ENCODE results near the gene RAX. TPM values are rescaled to one million over a fixed set of nuclear protein-coding genes. Genes with fewer than 3 reads are reported as not detected.
A peak's percentile ranks its signal among the peaks of the same experiment; 100 is the strongest.

RAX gene
- total and polyA plus RNA-seq, 2 experiments from 2014 or later: not detected

DNA sequence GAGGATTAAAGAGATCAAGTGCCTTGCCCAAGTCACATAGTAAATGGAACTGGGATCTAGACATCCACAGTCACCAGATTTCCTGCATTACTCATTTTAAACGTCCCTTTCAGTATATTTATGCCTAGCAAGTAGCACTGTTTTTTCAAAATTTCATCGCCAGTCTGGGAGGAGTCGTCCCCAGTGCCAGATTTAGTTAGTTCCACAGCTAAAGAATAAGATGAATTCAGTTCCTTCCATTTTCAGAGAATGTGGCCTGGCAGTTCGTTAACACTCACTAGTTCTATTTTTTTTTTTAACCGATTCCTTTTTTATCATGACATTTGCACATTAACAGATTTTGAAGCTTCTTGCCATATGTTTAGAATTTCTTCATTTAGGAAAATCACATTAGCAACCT, 42.1 kb downstream of the RAX start:
- Histone ChIP-seq H3K4me3 (no peak overlapping the region), H3K79me2 (ENCODE audit: insufficient read depth) (no peaks in the 10 kb centered on the region), H3K36me3 (ENCODE audit: low read depth) (no peaks in the 10 kb centered on the region), H3K27ac (no peak overlapping the region), H3K4me2 (ENCODE audit: unreplicated experiment) (no peak overlapping the region), H3F3A (ENCODE audit: insufficient read depth) (peaks cover 16% of the 10 kb centered on the region), H3K9me3 (ENCODE audit: low read depth) (no peaks in the 10 kb centered on the region), H3K9ac (no peak overlapping the region), H4K20me1 (ENCODE audit: insufficient read depth) (no peaks in the 10 kb centered on the region), H3K4me1 (ENCODE audit: insufficient read depth) (peaks cover 30% of the 10 kb centered on the region), H3K27me3 (replicated peaks; ENCODE audit: insufficient read depth) (no peaks in the 10 kb centered on the region; the same call in 1 of the 2 replicates), H2AFZ (no peak overlapping the region), H3K9me2 (ENCODE audit: insufficient read depth) (no peaks in the 10 kb centered on the region)
- TF ChIP-seq EZH2 (IDR thresholded peaks at IDR 0.05; ENCODE audit: insufficient read depth, poor library complexity, severe bottlenecking): no peak
- TF ChIP-seq EZH2phosphoT487 (IDR thresholded peaks at IDR 0.05; ENCODE audit: insufficient read depth, low read depth): no peak
- DNase-seq: no peak
- in situ Hi-C loops (cut with MboI): loop anchor here (25.0 kb wide), 1 partner anchor 581 kb away; no protein-coding TSS in a partner anchor
- WGBS, 2 experiments (ENCODE audit: low coverage in 1 of 2, low lambda C conversion rate in 2 of 2, missing lambda C conversion rate in 2 of 2): 73% methylated on average over 5 of the region's 5 CpGs

DNA sequence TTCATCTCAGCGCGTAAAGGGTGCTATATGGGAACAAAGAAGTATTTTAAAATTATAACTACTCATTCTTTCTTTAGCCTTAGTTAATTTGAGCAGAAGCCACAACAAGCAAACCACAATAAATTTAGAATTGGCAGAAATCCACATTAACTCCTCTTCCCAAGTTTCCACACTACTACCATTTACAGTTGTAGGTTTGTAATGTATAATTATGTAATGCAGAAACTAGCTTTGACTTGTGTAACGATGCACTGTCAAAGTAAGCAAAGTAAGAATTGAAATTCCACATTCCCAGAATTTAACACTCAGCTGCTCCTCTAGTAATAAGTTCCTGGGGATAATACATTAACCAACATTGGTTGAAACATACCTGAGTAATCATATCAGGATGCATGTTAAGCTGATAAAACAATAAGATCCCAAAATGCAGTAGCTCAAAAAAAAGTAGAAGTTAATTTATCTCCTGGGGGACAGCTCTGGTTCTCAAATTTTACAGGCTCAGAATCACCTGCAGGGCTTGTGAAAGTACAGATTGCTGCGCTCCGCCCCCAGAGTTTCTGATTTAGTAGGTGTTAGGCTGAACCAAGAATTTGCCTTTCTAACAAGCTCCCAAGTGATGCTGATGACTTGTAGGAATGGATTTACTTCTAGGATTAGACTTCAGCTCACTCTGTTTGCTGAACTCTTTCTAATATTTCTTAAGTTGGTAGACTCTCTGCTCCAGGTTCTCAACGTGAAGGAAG, 43.4 kb downstream of the RAX start:
- H4K20me1 ChIP-seq (ENCODE audit: insufficient read depth): no peaks in the 10 kb centered on the region
- 76 to 78% methylated on average over 6 of the region's 6 CpGs for WGBS, 2 experiments (ENCODE audit: low coverage in 1 of 2, low lambda C conversion rate in 2 of 2, missing lambda C conversion rate in 2 of 2)
- H3K9ac ChIP-seq: no peak overlapping the region
- no peaks in the 10 kb centered on the region for H3K36me3 ChIP-seq (ENCODE audit: low read depth)
- no peak overlapping the region for H3K27ac ChIP-seq
- no peak overlapping the region for H3K4me3 ChIP-seq
- no peak for DNase-seq
- no peaks in the 10 kb centered on the region for H3K79me2 ChIP-seq (ENCODE audit: insufficient read depth)
- TF ChIP-seq EZH2phosphoT487 (IDR thresholded peaks at IDR 0.05; ENCODE audit: insufficient read depth, low read depth) (no peak), EZH2 (IDR thresholded peaks at IDR 0.05; ENCODE audit: insufficient read depth, poor library complexity, severe bottlenecking) (no peak)
- H3K9me3 ChIP-seq (ENCODE audit: low read depth): no peaks in the 10 kb centered on the region
- no peaks in the 10 kb centered on the region; the same call in 1 of the 2 replicates for H3K27me3 ChIP-seq (replicated peaks; ENCODE audit: insufficient read depth)
- H3K9me2 ChIP-seq (ENCODE audit: insufficient read depth): no peaks in the 10 kb centered on the region
- H3K4me1 ChIP-seq (ENCODE audit: insufficient read depth): peaks cover 30% of the 10 kb centered on the region
- H3F3A ChIP-seq (ENCODE audit: insufficient read depth): peaks cover 16% of the 10 kb centered on the region
- no peak overlapping the region for H2AFZ ChIP-seq
- in situ Hi-C loops (cut with MboI): loop anchor here (25.0 kb wide), 1 partner anchor 582 kb away; no protein-coding TSS in a partner anchor
- no peak overlapping the region for H3K4me2 ChIP-seq (ENCODE audit: unreplicated experiment)

DNA sequence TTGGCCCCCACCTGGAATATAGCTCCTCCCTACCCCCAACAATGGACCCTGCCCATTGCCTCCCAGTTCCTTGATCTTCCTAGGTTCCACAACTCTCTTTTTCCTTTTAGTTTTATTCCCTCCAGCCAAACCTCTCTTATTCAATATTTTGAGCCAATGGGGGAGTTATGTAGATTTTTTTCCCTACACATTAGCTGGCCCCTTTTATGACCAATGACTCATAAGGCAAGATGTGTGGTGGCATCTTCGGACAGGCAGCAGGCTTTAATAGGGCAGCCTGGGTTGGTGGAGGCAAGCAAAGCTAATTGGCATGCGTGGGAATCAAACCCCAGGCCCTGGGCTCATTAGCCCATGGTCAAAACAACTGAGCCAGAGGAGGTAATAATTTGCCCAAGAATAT, 44.1 kb downstream of the RAX start:
- TF ChIP-seq EZH2phosphoT487 (IDR thresholded peaks at IDR 0.05; ENCODE audit: insufficient read depth, low read depth): no peak
- peak overlapping the region; percentile 60 for H3K4me2 ChIP-seq (ENCODE audit: unreplicated experiment)
- no peak overlapping the region for H2AFZ ChIP-seq
- H3K36me3 ChIP-seq (ENCODE audit: low read depth): no peaks in the 10 kb centered on the region
- no peak overlapping the region for H3K27ac ChIP-seq
- H4K20me1 ChIP-seq (ENCODE audit: insufficient read depth): no peaks in the 10 kb centered on the region
- no peak overlapping the region for H3K4me3 ChIP-seq
- H3K4me1 ChIP-seq (ENCODE audit: insufficient read depth): peaks cover 30% of the 10 kb centered on the region
- H3K9ac ChIP-seq: no peak overlapping the region
- H3K9me3 ChIP-seq (ENCODE audit: low read depth): no peaks in the 10 kb centered on the region
- H3F3A ChIP-seq (ENCODE audit: insufficient read depth): peaks cover 16% of the 10 kb centered on the region
- no peaks in the 10 kb centered on the region for H3K79me2 ChIP-seq (ENCODE audit: insufficient read depth)
- no peaks in the 10 kb centered on the region for H3K9me2 ChIP-seq (ENCODE audit: insufficient read depth)
- peaks cover 3% of the 10 kb centered on the region; the same call in 1 of the 2 replicates for H3K27me3 ChIP-seq (replicated peaks; ENCODE audit: insufficient read depth)
- WGBS, 2 experiments (ENCODE audit: low coverage in 1 of 2, low lambda C conversion rate in 2 of 2, missing lambda C conversion rate in 2 of 2): 71 to 77% methylated on average over 2 of the region's 2 CpGs
- in situ Hi-C loops (cut with MboI): loop anchor here (25.0 kb wide), 1 partner anchor 583 kb away; no protein-coding TSS in a partner anchor
- DNase-seq: peak; percentile 45

GRCh38 chr18:59228351-59228750, 44.9 kb downstream of the RAX start:
- Histone ChIP-seq H3K36me3 (ENCODE audit: low read depth) (no peaks in the 10 kb centered on the region), H3K4me2 (ENCODE audit: unreplicated experiment) (peak overlapping the region; percentile 60), H3K79me2 (ENCODE audit: insufficient read depth) (no peaks in the 10 kb centered on the region), H3K27me3 (replicated peaks; ENCODE audit: insufficient read depth) (peaks cover 10% of the 10 kb centered on the region; the same call in 1 of the 2 replicates), H3K27ac (peak overlapping the region; percentile 14; the same call in 1 of the 2 replicates), H3K9ac (no peak overlapping the region), H3F3A (ENCODE audit: insufficient read depth) (peaks cover 16% of the 10 kb centered on the region), H2AFZ (no peak overlapping the region), H4K20me1 (ENCODE audit: insufficient read depth) (no peaks in the 10 kb centered on the region), H3K4me3 (0 out of 2 replicates have a peak overlapping the region, but pooled peaks have one; percentile 28), H3K9me3 (ENCODE audit: low read depth) (no peaks in the 10 kb centered on the region), H3K4me1 (ENCODE audit: insufficient read depth) (peaks cover 30% of the 10 kb centered on the region), H3K9me2 (ENCODE audit: insufficient read depth) (no peaks in the 10 kb centered on the region)
- peak; percentile 75 for DNase-seq
- in situ Hi-C loops (cut with MboI): loop anchor here (25.0 kb wide), 1 partner anchor 584 kb away; no protein-coding TSS in a partner anchor
- 0% methylated on average over 1 of the region's 1 CpG for WGBS, 2 experiments (ENCODE audit: low coverage in 1 of 2, low lambda C conversion rate in 2 of 2, missing lambda C conversion rate in 2 of 2)
- no peak for TF ChIP-seq EZH2phosphoT487 (IDR thresholded peaks at IDR 0.05; ENCODE audit: insufficient read depth, low read depth)

Measured in GM23248 (cell line).